ENCODE measurements around the gene FGF18. TPM values are rescaled to one million over a fixed set of nuclear protein-coding genes. Genes with fewer than 3 reads are reported as not detected.

The FGF18 gene
- total RNA-seq, 1 donor from 2014 or later, result 30.4 TPM

DNA sequence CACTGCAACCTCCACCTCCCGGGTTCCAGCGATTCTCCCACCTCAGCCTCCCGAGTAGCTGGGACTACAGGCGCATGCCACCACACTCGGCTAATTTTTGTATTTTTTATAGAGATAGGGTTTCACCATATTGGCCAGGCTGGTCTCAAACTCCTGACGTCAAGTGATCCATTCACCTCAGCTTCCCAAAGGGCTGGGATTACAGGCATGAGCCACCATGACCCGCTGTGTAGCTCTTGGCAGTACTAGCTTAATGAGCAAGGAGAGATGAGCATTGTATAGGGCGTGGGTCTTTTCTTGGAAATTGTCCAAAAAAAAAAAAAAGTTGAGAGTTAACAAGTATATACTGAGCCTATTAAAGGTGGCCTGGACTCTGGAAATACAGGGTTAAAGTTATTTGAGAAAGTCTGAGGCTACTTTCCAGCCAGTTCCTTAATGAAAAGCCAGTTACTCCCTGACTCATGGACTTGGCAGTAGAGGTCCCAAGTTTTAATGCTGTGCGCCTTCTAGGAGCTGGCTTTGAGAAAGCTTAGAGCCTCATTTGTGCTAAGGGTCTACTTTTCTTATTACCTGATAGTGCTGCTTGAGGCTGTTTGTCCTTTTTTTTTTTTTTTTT, 4.2 kb upstream of the FGF18 start:
- Histone ChIP-seq H3K36me3 (peaks cover 31% of the 10 kb centered on the region), H3K27me3 (ENCODE audit: low read depth) (peaks cover 7% of the 10 kb centered on the region), H3K27ac (replicated peaks) (no peak overlapping the region), H3K4me3 (no peak overlapping the region), H3K9me3 (replicated peaks) (no peaks in the 10 kb centered on the region), H3K4me1 (peaks cover 27% of the 10 kb centered on the region)
- no peak for DNase-seq
- TF ChIP-seq, protein P1, sequence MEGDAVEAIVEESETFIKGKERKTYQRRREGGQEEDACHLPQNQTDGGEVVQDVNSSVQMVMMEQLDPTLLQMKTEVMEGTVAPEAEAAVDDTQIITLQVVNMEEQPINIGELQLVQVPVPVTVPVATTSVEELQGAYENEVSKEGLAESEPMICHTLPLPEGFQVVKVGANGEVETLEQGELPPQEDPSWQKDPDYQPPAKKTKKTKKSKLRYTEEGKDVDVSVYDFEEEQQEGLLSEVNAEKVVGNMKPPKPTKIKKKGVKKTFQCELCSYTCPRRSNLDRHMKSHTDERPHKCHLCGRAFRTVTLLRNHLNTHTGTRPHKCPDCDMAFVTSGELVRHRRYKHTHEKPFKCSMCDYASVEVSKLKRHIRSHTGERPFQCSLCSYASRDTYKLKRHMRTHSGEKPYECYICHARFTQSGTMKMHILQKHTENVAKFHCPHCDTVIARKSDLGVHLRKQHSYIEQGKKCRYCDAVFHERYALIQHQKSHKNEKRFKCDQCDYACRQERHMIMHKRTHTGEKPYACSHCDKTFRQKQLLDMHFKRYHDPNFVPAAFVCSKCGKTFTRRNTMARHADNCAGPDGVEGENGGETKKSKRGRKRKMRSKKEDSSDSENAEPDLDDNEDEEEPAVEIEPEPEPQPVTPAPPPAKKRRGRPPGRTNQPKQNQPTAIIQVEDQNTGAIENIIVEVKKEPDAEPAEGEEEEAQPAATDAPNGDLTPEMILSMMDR (IDR thresholded peaks at IDR 0.05; ENCODE audit: borderline replicate concordance), result no peak
- intact Hi-C loops (cut with micrococcal nuclease), result loop anchor here (5.0 to 10.0 kb wide), 3 partner anchors 210 to 630 kb away; no protein-coding TSS in a partner anchor

DNA sequence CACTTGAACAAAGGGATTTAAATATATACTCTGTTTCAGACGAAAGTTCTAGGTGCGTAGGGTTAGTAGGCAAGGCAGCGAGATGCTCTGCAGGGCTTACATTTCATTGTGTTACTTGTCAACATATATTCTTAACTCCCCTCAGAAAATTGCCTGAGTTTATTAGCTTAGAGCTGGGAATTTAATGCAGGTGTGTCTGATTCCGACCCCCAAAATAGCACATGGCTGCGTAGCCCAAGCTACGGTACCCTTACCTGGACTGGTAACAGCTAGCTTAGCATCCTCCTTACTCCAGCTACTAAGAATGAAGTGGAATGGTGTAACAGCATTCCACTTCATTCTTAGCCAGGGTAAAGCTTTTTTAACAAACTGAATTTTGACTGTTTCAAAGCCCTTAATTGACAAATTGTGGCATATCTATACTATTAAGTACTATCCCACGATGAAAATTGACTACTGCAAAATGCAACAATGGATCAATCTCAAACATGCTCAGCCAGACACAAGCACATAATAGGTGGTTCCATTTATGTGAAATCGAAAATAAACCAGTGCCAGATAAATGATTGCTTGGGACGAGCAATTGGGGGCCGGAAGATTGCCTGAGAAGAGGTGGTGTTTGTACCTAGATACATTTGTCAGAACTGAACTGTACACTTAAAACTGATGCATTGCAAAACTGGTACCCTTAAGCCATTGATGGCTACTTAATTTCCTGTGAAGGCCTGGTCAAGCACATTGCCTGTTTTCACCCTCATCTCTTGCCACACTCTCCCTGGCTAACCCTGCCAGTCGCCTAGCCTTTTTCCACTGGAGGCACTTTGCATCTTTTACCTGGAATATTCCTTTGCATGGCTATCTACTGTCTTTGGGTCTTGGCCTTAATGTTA, 3.0 kb upstream of the FGF18 start:
- intact Hi-C loops (cut with micrococcal nuclease), result loop anchor here (5.0 to 10.0 kb wide), 3 partner anchors 208 to 628 kb away; no protein-coding TSS in a partner anchor
- H3K4me1 ChIP-seq, result peaks cover 33% of the 10 kb centered on the region

DNA sequence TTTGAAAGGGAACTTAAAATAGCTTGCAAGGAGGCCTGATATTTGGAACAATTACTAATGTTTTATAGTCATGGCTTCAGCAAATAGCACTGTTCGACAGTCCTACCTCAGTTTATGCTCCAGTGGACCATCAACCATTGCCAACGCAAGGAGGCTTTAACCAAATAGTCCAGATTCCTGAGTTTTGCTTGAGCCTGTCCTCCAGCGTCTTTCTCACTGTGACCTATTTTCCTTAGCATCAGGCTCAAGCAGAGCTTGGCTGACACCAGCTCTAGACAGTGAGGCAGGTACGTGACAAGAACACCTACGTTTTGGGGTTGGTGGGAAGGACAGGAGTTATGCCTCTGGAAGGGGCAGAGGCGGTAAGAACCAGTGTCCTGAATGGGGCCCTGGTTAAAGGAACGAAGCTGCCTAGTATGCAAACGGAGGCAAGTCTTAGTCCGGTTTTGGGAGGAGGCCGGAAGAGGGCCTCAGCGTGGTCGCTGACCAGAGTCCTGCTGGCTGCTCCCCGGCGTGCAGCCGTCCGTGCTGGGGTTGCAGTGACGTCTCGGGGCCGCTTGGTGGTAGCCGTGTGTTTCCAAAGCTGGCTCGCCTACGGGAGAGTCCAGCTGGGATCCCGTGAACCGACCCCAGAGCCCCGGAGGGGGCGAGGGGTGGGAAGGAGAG, 998 bp upstream of the FGF18 start:
- no peaks in the 10 kb centered on the region for H3K9me3 ChIP-seq (replicated peaks)
- peak; percentile 81 for DNase-seq
- peak overlapping the region; percentile 73 for H3K4me3 ChIP-seq
- H3K4me1 ChIP-seq, result peaks cover 53% of the 10 kb centered on the region
- TF ChIP-seq, protein P1 (IDR thresholded peaks at IDR 0.05; ENCODE audit: borderline replicate concordance), result peak; percentile 96
- peak overlapping the region; percentile 89 for H3K27ac ChIP-seq (replicated peaks)
- intact Hi-C loops (cut with micrococcal nuclease), result loop anchor here (5.0 to 10.0 kb wide), 3 partner anchors 206 to 626 kb away; no protein-coding TSS in a partner anchor
- H3K36me3 ChIP-seq, result peaks cover 6% of the 10 kb centered on the region
- peaks cover 11% of the 10 kb centered on the region for H3K27me3 ChIP-seq (ENCODE audit: low read depth)

More for the DNA sequence above, 3.0 kb upstream of the FGF18 start:
- no peak for DNase-seq
- H3K27ac ChIP-seq (replicated peaks), result no peak overlapping the region
- H3K27me3 ChIP-seq (ENCODE audit: low read depth), result peaks cover 11% of the 10 kb centered on the region
- peaks cover 24% of the 10 kb centered on the region for H3K36me3 ChIP-seq
- H3K9me3 ChIP-seq (replicated peaks), result no peaks in the 10 kb centered on the region
- H3K4me3 ChIP-seq, result no peak overlapping the region
- TF ChIP-seq, protein P1 (IDR thresholded peaks at IDR 0.05; ENCODE audit: borderline replicate concordance), result no peak

DNA sequence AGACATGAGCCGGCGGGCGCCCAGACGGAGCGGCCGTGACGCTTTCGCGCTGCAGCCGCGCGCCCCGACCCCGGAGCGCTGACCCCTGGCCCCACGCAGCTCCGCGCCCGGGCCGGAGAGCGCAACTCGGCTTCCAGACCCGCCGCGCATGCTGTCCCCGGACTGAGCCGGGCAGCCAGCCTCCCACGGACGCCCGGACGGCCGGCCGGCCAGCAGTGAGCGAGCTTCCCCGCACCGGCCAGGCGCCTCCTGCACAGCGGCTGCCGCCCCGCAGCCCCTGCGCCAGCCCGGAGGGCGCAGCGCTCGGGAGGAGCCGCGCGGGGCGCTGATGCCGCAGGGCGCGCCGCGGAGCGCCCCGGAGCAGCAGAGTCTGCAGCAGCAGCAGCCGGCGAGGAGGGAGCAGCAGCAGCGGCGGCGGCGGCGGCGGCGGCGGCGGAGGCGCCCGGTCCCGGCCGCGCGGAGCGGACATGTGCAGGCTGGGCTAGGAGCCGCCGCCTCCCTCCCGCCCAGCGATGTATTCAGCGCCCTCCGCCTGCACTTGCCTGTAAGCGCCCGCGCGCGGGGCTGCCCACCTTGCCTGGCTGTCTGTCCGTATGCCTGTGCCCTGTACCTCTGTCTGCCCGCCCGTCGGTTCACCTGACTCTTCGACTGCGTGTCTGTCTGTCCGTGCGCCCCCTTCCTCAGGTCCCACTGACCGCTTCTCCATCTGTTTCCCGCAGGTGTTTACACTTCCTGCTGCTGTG, 412 bp downstream of the FGF18 start:
- Histone ChIP-seq H3K9me3 (replicated peaks) (no peaks in the 10 kb centered on the region), H3K4me3 (peak overlapping the region; percentile 73), H3K4me1 (peaks cover 64% of the 10 kb centered on the region), H3K27ac (replicated peaks) (peak overlapping the region; percentile 89), H3K27me3 (ENCODE audit: low read depth) (peaks cover 11% of the 10 kb centered on the region), H3K36me3 (no peaks in the 10 kb centered on the region)
- intact Hi-C loops (cut with micrococcal nuclease), result loop anchor here (5.0 to 10.0 kb wide), 3 partner anchors 205 to 625 kb away; no protein-coding TSS in a partner anchor
- TF ChIP-seq, protein P1 (IDR thresholded peaks at IDR 0.05; ENCODE audit: borderline replicate concordance), result peak; percentile 21
- DNase-seq, result peak; percentile 33

All from left ventricle myocardium inferior (tissue), 1 donor.